ENCODE measurements around the gene PANX2.
A peak's percentile ranks its signal among the peaks of the same experiment; 100 is the strongest.

The PANX2 gene

DNA sequence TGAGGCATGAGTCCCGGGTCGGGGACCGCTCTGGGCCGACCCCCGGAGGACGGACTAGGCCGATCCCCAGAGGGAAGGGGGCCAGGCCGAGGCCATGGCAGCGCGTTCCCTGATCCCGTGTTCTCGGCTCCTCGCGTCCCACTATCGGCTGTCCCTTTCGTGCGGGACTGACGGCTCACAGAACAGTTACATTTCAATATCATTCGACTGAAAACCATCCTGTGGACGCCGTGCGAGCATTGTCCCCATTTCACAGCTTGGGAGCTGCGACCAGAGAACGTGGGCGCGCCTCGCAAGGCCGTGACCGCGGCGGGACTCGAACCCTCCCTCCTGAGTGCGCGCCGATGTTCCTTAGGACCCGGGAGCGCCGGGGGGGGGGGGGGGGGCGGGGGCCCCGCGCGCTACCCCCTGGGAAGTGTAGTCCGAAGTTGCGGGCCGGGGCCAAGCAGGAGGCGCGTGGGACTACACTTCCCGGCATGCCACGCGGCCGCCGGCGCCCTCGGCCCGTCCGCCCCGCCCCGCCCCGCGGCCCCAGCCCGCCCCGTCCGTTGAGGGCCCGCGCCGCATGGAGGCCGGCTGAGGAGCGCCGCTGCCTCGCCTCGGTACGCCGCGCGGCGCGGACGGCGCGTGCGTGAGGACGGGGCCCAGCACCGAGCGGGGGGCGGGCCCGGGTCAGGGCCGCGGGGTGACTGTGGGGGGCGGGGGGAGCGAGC is 15.0 kb downstream of the PANX2 start, which contains the start of gene TRABD:
TSS of gene TRABD (plus strand) at position 539 of the 713 bp plus-strand sequence. CDS start 7,148 bp downstream, outside the sequence.
- peak; percentile 83 for DNase-seq

DNA sequence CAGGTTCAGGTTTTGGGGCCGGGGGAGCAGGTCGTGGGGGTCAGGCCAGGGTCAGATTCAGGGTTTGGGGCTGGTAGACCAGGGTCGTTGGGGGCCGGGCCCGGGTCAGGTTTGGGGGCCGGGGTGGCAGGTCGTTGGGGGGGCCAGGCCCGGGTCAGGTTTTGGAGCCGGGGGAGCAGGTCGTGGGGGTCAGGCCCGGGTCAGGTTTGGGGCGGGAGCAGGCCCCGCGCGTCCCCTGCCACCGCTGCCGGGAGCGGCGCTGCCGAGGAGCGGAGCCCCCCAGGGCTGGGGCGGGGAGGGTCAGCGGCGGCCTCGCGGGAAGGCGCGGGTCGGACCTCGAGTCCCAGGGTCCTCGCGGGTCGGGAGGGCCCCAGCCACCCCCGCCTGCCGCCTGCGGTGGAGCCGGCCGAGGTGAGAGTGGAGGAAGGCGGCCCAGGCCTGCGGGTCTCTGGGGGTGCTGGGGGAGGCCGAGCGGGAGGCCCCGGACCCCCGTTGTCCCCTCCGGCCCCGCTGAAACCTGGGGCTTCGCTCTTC is 15.7 kb downstream of the PANX2 start:
- DNase-seq: no peak

DNA sequence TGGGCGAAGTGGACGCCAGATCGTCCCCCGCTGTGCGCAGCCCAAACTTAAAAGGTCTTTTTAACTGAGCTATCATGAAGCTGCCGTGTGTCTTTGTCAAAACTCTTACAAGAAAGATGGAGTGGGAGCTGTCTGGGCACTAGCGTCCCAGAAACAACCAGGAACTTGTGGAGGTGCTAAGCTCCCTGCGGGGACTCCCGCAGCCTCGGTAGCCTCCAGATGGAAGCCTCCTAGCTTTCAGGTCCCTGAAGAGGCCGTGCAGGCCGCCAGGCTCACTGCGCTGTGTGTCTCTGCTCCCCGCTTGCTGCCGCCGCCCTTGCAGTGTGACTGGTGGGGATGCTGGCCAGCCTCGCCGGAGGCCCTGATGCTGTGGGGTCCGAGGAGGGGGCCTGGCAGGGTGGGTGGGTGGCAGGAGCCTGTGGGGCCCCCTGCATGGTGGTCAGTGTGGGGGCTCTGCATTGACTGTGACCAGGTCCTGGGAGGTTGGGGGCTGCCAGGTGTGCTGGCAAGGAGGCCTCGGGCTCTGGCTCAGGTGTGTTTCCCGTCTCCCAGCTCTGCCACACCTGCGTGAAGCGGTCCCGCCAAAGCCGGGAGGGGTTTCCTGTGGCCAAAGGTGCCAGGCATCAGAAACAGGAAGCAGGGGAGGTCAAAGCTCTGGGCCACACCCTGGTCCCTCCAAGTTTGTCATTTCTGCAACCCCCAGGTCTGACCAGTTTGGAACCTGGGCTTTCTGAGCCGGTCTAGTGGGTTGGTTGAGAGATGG is 16.4 kb downstream of the PANX2 start:
- DNase-seq: no peak

DNA sequence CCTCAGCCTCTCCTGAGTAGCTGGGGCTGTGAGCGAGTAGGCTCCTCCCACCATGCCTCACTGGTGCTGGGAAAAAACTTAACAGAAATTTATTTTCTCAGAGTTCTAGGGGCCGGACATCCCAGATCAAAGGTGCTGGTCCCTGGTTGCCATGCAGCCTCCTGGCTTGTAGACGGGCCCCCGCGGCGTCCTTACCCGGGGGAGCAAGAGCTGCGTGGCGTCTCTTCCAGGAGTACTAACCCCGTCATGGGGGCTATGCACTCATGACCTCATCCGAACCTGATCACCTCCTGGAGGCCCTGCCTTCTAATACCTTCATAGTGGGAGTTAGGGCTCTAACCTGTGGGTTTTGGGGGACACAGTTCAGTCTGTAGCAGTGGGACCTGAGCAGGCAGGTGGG is 17.8 kb downstream of the PANX2 start:
- DNase-seq: no peak

DNA sequence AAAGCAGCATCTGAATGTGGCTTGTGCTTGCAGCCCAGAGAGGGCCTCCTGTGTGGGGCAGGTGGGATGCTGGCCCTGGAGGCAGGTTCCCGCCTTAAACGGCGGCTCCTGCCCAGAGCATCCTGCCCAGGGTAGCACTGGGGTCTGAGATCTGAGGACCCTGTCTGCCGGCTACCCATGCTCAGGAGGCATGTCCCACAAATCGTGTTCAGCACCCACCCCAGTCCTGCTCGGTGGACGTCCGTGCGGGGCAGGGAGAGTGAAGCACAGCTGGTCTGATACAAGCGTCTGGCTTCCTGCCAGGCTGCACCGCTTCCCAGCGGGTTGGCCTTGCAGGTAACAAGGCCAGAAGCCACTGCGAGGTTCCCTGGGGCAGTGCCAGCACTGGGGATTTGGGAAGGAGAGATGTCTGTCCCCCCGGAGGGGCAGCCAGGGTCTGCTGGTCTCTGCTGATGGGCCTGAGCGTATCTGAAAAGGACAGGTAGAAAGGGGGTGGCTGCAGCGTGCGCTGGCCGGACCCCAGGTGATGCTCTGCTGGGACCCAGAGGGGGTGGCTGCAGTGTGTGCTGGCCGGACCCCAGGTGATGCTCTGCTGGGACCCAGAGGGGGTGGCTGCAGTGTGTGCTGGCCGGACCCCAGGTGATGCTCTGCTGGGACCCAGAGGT is 18.8 kb downstream of the PANX2 start:
- no peak for DNase-seq

- DNase-seq: no peak
These were observed 19.3 kb downstream of the PANX2 start for GRCh38 chr22:50189849-50190181.

DNA sequence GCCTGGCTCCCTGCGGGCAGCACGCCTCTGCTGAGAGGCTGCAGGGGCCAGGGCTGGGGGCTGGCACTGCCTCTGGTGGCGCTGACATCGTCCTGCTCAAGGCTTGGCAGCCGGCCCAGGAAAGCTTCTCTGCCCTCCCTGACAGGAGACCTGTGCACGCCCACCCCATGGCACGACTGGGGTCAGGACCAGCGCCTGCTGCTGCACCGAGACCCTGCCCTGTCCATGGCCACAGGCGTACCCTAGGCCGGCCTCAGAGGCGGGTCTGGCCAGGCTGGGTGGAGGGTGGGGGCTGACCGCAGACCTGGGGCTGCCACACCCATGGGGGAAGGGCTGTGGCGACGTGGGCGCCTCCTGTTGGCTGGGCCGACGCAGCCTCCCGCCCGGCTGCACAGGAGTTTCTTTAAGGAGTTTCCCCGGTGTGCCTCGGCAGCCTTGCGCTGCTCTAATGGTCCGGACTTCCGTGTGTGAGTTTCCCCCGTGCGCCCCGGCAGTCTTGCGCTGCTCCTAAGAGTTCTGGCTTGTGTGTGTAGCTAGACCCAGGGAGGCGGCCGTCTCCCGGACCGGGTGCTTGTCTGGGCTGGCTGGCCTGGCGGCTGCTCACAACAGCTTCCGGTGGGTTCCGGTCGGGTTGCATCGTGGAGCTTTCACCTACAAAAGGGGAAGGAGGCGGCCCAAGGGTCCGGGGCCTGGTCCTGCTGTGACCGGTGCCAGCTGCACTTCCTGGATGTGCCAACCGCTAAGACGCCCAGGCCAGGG is 19.8 kb downstream of the PANX2 start:
- peak; percentile 77 for DNase-seq

GRCh38 chr22:50190941-50191741 is 20.6 kb downstream of the PANX2 start:
- peak; percentile 72 for DNase-seq

DNA sequence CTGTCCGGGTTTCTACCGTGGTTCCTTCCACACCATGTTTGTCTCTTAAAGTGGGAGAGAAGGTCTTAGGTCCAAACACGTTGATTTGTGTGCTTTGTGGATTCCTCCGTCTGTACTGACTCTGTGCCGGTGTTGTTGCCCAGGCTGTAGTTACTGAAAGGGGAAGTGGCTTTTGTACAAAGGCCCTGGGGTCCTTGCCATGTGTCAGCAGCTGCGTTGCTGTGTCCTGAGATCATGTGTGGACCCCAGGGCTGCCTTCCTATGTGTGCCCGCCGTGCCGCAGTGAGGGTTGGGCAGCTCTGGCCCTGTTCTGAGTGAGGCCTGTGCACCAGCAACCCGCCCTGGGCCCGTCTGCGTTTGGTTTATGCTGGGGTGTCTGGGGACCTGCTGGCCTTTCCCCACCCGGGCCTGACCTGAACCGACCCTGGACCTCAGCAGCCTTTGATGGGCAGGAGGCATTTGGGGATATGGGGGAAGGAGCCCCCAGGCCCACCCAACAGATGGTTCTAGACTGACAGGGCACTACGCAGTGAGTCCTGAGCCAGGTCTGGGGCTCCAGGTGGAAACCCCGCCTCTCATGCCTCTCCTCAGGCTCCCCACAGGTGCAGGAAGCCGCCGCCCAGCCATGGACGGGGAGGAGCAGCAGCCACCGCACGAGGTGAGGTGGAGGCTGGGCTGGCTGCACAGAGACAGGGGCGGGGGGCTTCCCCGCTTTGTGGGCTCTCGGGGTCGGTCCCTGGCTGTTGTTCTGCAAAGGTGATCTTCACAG is 22.1 kb downstream of the PANX2 start:
- peak; percentile 62 for DNase-seq

GRCh38 chr22:50193621-50194020 is 23.1 kb downstream of the PANX2 start:
- no peak for DNase-seq

GRCh38 chr22:50194037-50194805 is 23.7 kb downstream of the PANX2 start:
- DNase-seq: no peak

DNA sequence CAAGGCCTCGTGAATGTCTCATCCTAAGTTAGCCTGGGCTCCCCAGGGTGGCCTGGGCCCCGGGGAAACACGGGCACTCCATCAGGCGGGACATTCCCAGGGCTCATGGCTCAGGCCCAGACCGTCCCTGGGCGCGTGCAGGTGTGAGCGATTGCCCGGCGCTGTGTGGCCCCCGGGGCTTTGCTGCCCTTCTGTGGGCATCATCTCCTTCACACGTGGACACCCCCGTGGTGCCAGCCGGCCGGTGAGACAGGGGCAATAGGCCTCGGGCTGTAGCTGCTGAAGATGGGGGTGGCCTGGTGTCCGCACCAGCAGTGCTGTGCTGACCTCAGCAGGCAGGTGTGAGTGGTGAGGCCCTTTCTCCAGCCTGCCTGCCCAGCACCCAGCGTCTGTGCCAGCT is 25.7 kb downstream of the PANX2 start:
- no peak for DNase-seq

DNA sequence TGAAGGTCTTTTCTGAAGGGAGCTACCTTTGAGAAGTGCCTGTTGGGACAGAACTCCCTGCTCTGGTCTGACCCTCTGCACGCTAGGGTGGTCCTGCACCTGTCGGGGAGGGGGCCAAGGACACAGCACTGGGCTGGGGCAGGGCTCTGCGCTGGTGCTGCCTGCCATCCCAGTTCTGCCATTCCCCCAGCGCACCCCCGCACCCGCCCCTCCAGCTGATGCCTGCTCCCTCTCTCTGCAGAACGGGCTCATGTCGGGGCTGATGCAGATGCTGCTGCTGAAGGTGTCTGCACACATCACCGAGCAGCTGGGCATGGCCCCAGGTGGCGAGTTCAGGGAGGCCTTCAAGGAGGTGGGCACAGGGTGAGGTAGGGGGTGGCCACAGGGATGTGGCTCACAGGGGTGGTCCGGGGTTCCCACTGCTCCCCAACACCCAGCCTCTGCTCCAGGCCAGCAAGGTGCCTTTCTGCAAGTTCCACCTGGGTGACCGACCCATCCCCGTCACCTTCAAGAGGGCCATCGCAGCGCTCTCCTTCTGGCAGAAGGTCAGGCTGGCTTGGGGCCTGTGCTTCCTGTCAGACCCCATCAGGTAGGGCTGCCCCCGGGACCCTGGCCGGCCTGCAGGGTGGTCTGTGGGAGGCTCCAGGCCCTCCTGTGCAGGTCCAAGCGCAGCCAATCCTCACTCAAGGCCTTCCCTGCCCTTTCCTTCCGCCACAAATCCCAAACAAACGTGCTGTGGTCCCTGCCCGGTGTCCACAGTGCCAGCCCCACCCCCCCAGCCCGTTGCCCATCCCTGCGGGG is 26.7 kb downstream of the PANX2 start:
- DNase-seq: no peak

- no peak for DNase-seq
These were observed 27.5 kb downstream of the PANX2 start for GRCh38 chr22:50197856-50198623.

DNA sequence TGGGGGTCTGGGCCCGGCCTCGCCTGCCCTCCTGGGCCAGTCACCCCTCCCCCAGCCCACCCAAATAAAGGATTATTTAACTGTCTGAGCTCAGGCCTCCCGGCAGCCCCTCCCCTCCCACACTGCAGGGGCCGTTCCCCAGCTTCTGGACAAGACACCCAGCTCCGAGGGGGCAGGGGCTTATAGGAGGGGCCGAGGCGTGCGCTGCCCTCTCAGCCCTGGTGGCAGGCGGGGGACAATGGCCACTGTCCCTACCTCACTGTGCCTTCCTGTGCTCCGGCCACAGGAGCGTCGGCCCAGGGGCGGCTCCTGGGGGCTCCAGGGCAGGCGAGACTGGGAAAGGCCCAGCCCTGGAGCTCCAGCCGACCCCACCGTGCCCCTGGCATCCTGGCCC is 28.1 kb downstream of the PANX2 start:
- DNase-seq: no peak

DNA sequence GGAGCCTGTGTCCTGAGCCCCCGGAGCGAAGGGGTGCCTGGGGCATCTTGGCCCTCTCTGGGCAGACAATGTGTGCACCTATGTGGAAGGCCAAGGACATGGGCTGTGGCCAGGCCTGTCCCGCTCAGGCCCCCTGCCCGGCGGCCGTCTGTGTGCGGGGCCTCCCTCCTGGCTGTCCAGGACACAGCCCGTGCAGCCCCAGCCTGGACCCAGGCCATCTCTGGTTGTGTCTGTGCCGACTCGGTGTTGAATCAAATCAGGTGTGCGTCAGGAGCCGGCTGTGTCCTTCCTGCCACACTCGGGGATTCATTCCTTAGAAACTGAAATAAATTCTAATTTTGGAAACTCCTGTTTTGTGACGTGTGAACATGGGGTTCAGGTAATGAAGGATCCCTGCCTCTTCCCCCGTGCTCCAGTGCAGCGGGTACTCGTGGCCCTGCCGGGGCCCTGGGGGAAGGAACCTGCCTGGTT is 28.8 kb downstream of the PANX2 start:
- DNase-seq: no peak

GRCh38 chr22:50199829-50200460 is 29.4 kb downstream of the PANX2 start:
- DNase-seq: no peak
